GM19463 (cell line): ENCODE results near the gene TMEM120B.
A peak's percentile ranks its signal among the peaks of the same experiment; 100 is the strongest.
"Not testable (repeated sequence)": the region's sequence is repeated elsewhere in the genome, so short reads cannot be mapped to it uniquely, and the experiment has no call there.

Experiments
- ATAC-seq: cut with Tn5 transposase; IDR thresholded peaks from one replicate; pipeline ENCODE4 v1.9.1; 2021; ENCODE audit warnings: mild to moderate bottlenecking, moderate library complexity; ENCODE audit not compliant: unreplicated experiment

TMEM120B gene

GRCh38 chr12:121712461-121713256 is at the start of gene TMEM120B:
Gene TMEM120B, plus strand, starts transcription at chr12:121712752. Its CDS starts 144 bp downstream, at chr12:121712896.
- peak; percentile 91 for ATAC-seq

GRCh38 chr12:121663610-121663929 is 49.0 kb upstream of the TMEM120B start:
- ATAC-seq: no peak

GRCh38 chr12:121666829-121667228 is 45.7 kb upstream of the TMEM120B start:
- not testable (repeated sequence) for ATAC-seq

- ATAC-seq: no peak
Observed at GRCh38 chr12:121668750-121669520, 43.6 kb upstream of the TMEM120B start.

- no peak for ATAC-seq
Observed at GRCh38 chr12:121669521-121669900, 43.0 kb upstream of the TMEM120B start, which contains the start of gene MORN3. Gene MORN3, minus strand, starts transcription at chr12:121669654. Its CDS starts 171 bp downstream, at chr12:121669483.

GRCh38 chr12:121673013-121673511 is 39.5 kb upstream of the TMEM120B start:
- ATAC-seq: no peak

- no peak for ATAC-seq
Observed at GRCh38 chr12:121676190-121676589, 36.4 kb upstream of the TMEM120B start.

- ATAC-seq: no peak
Observed at GRCh38 chr12:121678305-121678704, 34.2 kb upstream of the TMEM120B start.

GRCh38 chr12:121678716-121679300 is 33.7 kb upstream of the TMEM120B start:
- ATAC-seq: no peak

- not testable (repeated sequence) for ATAC-seq
Observed at GRCh38 chr12:121679661-121680197, 32.8 kb upstream of the TMEM120B start.

GRCh38 chr12:121688966-121689365 is 23.6 kb upstream of the TMEM120B start:
- ATAC-seq: no peak

- ATAC-seq: no peak
Observed at GRCh38 chr12:121689430-121689829, 23.1 kb upstream of the TMEM120B start.

GRCh38 chr12:121692744-121693143 is 19.8 kb upstream of the TMEM120B start:
- ATAC-seq: not testable (repeated sequence)

GRCh38 chr12:121693155-121693687 is 19.3 kb upstream of the TMEM120B start:
- no peak for ATAC-seq

- no peak for ATAC-seq
Observed at GRCh38 chr12:121697093-121697698, 15.4 kb upstream of the TMEM120B start.

- ATAC-seq: not testable (repeated sequence)
Observed at GRCh38 chr12:121697861-121698260, 14.7 kb upstream of the TMEM120B start.

GRCh38 chr12:121701667-121702277 is 10.8 kb upstream of the TMEM120B start:
- no peak for ATAC-seq

- ATAC-seq: no peak
Observed at GRCh38 chr12:121702944-121703343, 9.6 kb upstream of the TMEM120B start.

GRCh38 chr12:121705514-121705913 is 7.0 kb upstream of the TMEM120B start:
- ATAC-seq: no peak
